Esophagus muscularis mucosa (tissue), 4 donors: ENCODE data around the gene SPIRE2.

ENCODE experiments used
- EP300 ChIP-seq: sonication (generic); formaldehyde crosslinking; IDR thresholded peaks from one replicate; pipeline ENCODE4 v1.6.1; 2017; ENCODE audit warnings: antibody characterized with exemption
- POLR2A ChIP-seq: fragments of 450-650 bp; IDR thresholded peaks from one replicate; pipeline ENCODE4 v1.6.1; 2017; ENCODE audit warnings: antibody characterized with exemption, moderate library complexity, mild to moderate bottlenecking, low read depth
- POLR2AphosphoS5 ChIP-seq, 2 donors: sonication (generic); formaldehyde crosslinking; IDR thresholded peaks; one replicate each; pipeline ENCODE4 v1.6.1; 2017; ENCODE audit warnings: antibody characterized with exemption in 2 of 2
- TF ChIP-seq, protein P1 (sequence below), 3 experiments: fragments of 200-600 bp in 2 of 3; fragments of 450-650 bp in 1 of 3; sonication (generic) in 2 of 3; IDR thresholded peaks; one replicate each; pipeline ENCODE4 v1.5.1; 2017 to 2019; ENCODE audit warnings: antibody characterized with exemption in 3 of 3, mild to moderate bottlenecking in 2 of 3, moderate library complexity in 1 of 3

DNA sequence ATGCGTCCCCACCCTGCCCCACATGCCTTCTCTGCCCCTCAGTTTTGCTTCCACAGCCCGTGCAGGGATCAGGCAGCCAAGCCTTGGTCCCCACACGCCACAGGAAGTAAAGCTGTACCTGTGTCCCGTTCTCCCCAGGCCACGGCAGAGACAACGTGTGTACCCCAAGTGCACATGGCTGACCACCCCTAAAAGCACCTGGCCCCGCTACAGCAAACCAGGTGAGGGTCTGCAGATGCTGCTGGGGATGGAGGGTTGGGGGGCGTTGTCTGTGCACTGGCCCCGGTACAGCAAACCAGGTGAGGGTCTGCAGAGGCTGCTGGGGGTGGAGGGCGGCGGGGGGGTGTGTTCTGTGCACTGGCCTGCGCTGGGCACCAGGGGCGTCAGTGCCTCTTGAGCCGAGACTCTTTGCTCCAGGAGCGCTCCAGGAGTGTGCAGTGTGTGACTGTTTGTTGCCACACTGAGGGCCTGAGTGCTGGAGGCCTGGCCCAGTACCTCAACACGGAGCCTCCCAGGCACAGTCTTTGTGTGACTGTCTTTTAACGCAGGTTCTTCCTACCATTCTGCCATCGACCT is 63.9 kb downstream of the SPIRE2 start:
- TF ChIP-seq, protein P1, sequence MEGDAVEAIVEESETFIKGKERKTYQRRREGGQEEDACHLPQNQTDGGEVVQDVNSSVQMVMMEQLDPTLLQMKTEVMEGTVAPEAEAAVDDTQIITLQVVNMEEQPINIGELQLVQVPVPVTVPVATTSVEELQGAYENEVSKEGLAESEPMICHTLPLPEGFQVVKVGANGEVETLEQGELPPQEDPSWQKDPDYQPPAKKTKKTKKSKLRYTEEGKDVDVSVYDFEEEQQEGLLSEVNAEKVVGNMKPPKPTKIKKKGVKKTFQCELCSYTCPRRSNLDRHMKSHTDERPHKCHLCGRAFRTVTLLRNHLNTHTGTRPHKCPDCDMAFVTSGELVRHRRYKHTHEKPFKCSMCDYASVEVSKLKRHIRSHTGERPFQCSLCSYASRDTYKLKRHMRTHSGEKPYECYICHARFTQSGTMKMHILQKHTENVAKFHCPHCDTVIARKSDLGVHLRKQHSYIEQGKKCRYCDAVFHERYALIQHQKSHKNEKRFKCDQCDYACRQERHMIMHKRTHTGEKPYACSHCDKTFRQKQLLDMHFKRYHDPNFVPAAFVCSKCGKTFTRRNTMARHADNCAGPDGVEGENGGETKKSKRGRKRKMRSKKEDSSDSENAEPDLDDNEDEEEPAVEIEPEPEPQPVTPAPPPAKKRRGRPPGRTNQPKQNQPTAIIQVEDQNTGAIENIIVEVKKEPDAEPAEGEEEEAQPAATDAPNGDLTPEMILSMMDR (IDR thresholded peaks at IDR 0.05) = no peak
- TF ChIP-seq POLR2AphosphoS5 (IDR thresholded peaks at IDR 0.05) = no peak
- no peak for TF ChIP-seq POLR2A
- no peak for TF ChIP-seq EP300
